ENCODE results near the gene ARHGAP25. TPM values are rescaled to one million over a fixed set of nuclear protein-coding genes. Genes with fewer than 3 reads are reported as not detected.

The ARHGAP25 gene
- total RNA-seq, 1 donor from 2014 or later: 5.8 TPM

DNA sequence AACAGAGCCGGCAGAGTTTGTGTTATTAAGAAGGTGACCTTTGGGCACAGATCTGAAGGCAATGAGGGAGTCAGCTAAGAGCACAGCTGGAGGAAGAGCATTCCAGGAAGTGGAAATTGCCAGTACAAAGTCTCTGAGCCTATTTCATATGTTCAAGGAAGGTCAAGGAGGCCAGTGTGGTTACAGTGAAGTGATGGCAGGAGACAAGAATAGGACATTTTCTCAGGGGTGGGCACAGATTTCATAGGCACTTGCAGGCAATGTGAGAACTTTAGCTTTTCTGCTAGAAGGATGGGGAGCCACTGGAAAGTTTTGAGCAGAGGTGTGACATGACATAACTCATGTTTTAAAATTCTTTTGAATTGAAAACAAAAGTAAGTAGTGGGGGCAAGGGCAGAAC lies 50.3 kb downstream of the ARHGAP25 start:
- H3K4me2 ChIP-seq: no peak overlapping the region
- no peak overlapping the region for H2AFZ ChIP-seq (replicated peaks)
- no peaks in the 10 kb centered on the region for H3F3A ChIP-seq (ENCODE audit: low read depth)
- H3K79me2 ChIP-seq (ENCODE audit: low read depth): no peaks in the 10 kb centered on the region
- no peaks in the 10 kb centered on the region for H3K9me3 ChIP-seq (ENCODE audit: low read depth)
- Mint-ChIP-seq H3K4me3 (no peak overlapping the region), H3K27ac (no peak overlapping the region), H3K27me3 (ENCODE audit: insufficient read depth, low read depth) (no peaks in the 10 kb centered on the region), H3K9me3 (no peaks in the 10 kb centered on the region), H3K4me1 (no peaks in the 10 kb centered on the region), H3K36me3 (no peaks in the 10 kb centered on the region)
- no peak overlapping the region for H3K9ac ChIP-seq
- TF ChIP-seq EZH2phosphoT487 (IDR thresholded peaks at IDR 0.05): no peak
- TF ChIP-seq EZH2 (IDR thresholded peaks at IDR 0.05): no peak
- TF ChIP-seq, protein P1, sequence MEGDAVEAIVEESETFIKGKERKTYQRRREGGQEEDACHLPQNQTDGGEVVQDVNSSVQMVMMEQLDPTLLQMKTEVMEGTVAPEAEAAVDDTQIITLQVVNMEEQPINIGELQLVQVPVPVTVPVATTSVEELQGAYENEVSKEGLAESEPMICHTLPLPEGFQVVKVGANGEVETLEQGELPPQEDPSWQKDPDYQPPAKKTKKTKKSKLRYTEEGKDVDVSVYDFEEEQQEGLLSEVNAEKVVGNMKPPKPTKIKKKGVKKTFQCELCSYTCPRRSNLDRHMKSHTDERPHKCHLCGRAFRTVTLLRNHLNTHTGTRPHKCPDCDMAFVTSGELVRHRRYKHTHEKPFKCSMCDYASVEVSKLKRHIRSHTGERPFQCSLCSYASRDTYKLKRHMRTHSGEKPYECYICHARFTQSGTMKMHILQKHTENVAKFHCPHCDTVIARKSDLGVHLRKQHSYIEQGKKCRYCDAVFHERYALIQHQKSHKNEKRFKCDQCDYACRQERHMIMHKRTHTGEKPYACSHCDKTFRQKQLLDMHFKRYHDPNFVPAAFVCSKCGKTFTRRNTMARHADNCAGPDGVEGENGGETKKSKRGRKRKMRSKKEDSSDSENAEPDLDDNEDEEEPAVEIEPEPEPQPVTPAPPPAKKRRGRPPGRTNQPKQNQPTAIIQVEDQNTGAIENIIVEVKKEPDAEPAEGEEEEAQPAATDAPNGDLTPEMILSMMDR (IDR thresholded peaks at IDR 0.05): no peak
- H3K4me1 ChIP-seq: no peaks in the 10 kb centered on the region
- DNase-seq (ENCODE audit: low spot score): no peak
- H3K27me3 ChIP-seq: no peaks in the 10 kb centered on the region
- no peaks in the 10 kb centered on the region for H4K20me1 ChIP-seq (ENCODE audit: low read depth)
- no peak overlapping the region for H3K27ac ChIP-seq
- no peaks in the 10 kb centered on the region for H3K36me3 ChIP-seq
- no peak overlapping the region for H3K4me3 ChIP-seq

DNA sequence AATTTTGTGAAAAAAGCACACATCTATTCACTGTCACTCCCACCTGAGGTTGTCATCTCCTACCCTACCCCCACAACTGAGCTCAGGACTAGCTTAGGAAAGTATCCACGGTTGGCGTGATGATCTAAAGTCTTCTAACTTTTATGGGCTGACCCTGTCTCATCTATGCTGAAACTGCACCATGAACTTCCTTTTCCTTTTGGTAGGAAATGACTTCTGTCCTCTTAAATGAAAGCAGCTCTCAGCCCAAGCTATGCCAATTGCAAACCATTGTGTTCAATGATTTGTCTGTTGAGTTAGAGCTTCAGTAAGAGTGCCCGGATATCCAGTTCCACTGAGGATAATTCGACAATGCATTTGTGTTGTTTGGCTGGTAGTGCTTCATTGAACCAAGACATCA lies 52.7 kb downstream of the ARHGAP25 start:
- no peaks in the 10 kb centered on the region for H3K4me1 Mint-ChIP-seq
- Histone ChIP-seq H4K20me1 (ENCODE audit: low read depth) (no peaks in the 10 kb centered on the region), H3K79me2 (ENCODE audit: low read depth) (no peaks in the 10 kb centered on the region), H3K27ac (no peak overlapping the region), H3K9me3 (ENCODE audit: low read depth) (no peaks in the 10 kb centered on the region), H3K27me3 (no peaks in the 10 kb centered on the region), H3K4me2 (no peak overlapping the region), H3K36me3 (no peaks in the 10 kb centered on the region), H2AFZ (replicated peaks) (no peak overlapping the region), H3K4me1 (no peaks in the 10 kb centered on the region), H3F3A (ENCODE audit: low read depth) (no peaks in the 10 kb centered on the region), H3K4me3 (no peak overlapping the region), H3K9ac (no peak overlapping the region)
- H3K36me3 Mint-ChIP-seq: no peaks in the 10 kb centered on the region
- H3K4me3 Mint-ChIP-seq: no peak overlapping the region
- H3K27ac Mint-ChIP-seq: no peak overlapping the region
- no peaks in the 10 kb centered on the region for H3K27me3 Mint-ChIP-seq (ENCODE audit: insufficient read depth, low read depth)
- no peak for DNase-seq (ENCODE audit: low spot score)
- TF ChIP-seq, protein P1 (IDR thresholded peaks at IDR 0.05): no peak
- no peaks in the 10 kb centered on the region for H3K9me3 Mint-ChIP-seq

DNA sequence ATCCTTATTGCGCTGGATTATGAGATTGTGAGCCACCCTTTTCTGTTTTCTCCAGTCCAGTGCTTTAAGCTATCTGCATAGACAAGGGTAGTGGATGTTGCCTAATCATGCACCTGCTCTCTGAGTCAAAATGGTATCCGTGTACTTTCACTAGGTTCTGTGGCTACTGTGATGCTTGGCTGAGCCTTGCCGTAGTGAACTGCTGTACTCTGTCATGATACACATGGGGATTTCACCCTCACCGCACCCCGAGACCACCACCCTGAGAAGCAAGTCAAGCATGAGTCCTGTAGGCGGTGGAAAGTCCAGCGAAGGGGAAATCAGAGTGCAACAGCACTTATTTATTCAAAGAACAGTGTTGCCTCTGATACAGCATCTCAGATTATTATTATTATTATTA lies 55.0 kb downstream of the ARHGAP25 start:
- H3K27me3 Mint-ChIP-seq (ENCODE audit: insufficient read depth, low read depth): no peaks in the 10 kb centered on the region
- H3K27ac ChIP-seq: no peak overlapping the region
- H3K4me3 Mint-ChIP-seq: no peak overlapping the region
- H3K79me2 ChIP-seq (ENCODE audit: low read depth): no peaks in the 10 kb centered on the region
- H3K9me3 ChIP-seq (ENCODE audit: low read depth): no peaks in the 10 kb centered on the region
- H3K9ac ChIP-seq: no peak overlapping the region
- no peak overlapping the region for H3K4me2 ChIP-seq
- H3K36me3 ChIP-seq: no peaks in the 10 kb centered on the region
- TF ChIP-seq, protein P1 (IDR thresholded peaks at IDR 0.05): no peak
- no peak for TF ChIP-seq EZH2phosphoT487 (IDR thresholded peaks at IDR 0.05)
- TF ChIP-seq EZH2 (IDR thresholded peaks at IDR 0.05): no peak
- H3K9me3 Mint-ChIP-seq: no peaks in the 10 kb centered on the region
- H3K27me3 ChIP-seq: no peaks in the 10 kb centered on the region
- H4K20me1 ChIP-seq (ENCODE audit: low read depth): no peaks in the 10 kb centered on the region
- DNase-seq (ENCODE audit: low spot score): no peak
- H3K36me3 Mint-ChIP-seq: no peaks in the 10 kb centered on the region
- H3K4me3 ChIP-seq: no peak overlapping the region
- H2AFZ ChIP-seq (replicated peaks): no peak overlapping the region
- no peaks in the 10 kb centered on the region for H3K4me1 ChIP-seq
- H3K4me1 Mint-ChIP-seq: no peaks in the 10 kb centered on the region
- no peak overlapping the region for H3K27ac Mint-ChIP-seq
- H3F3A ChIP-seq (ENCODE audit: low read depth): no peaks in the 10 kb centered on the region

DNA sequence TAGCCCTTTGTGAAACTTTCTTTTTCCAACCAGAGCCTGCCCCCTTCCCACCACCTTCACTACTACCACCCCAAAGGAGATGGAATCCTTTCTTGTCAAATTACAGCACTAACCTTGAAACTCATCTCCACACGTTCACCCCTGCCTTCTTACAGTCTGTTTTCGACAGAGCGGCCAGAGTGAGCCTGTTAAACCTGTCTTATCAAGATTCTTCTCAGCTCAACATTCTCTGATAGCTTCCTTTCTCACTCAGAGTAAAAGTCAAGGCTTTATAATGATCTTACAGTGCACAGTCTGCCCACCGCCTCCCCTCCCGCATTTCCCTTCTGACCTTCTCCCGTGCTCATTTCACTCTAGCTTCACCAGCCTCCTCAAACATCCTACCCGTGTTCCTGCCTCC lies 56.0 kb downstream of the ARHGAP25 start:
- no peak overlapping the region for H3K27ac ChIP-seq
- no peaks in the 10 kb centered on the region for H3K27me3 Mint-ChIP-seq (ENCODE audit: insufficient read depth, low read depth)
- no peak overlapping the region for H2AFZ ChIP-seq (replicated peaks)
- DNase-seq (ENCODE audit: low spot score): no peak
- H3K4me3 Mint-ChIP-seq: no peak overlapping the region
- no peaks in the 10 kb centered on the region for H3F3A ChIP-seq (ENCODE audit: low read depth)
- H3K36me3 ChIP-seq: no peaks in the 10 kb centered on the region
- H3K9me3 Mint-ChIP-seq: no peaks in the 10 kb centered on the region
- TF ChIP-seq EZH2phosphoT487 (IDR thresholded peaks at IDR 0.05) (no peak), EZH2 (IDR thresholded peaks at IDR 0.05) (no peak)
- TF ChIP-seq, protein P1 (IDR thresholded peaks at IDR 0.05): no peak
- H3K4me1 ChIP-seq: no peaks in the 10 kb centered on the region
- no peaks in the 10 kb centered on the region for H3K27me3 ChIP-seq
- no peak overlapping the region for H3K4me2 ChIP-seq
- H3K27ac Mint-ChIP-seq: no peak overlapping the region
- H3K4me3 ChIP-seq: no peak overlapping the region
- H3K9me3 ChIP-seq (ENCODE audit: low read depth): no peaks in the 10 kb centered on the region
- no peak overlapping the region for H3K9ac ChIP-seq
- no peaks in the 10 kb centered on the region for H4K20me1 ChIP-seq (ENCODE audit: low read depth)
- H3K4me1 Mint-ChIP-seq: no peaks in the 10 kb centered on the region
- no peaks in the 10 kb centered on the region for H3K36me3 Mint-ChIP-seq
- H3K79me2 ChIP-seq (ENCODE audit: low read depth): no peaks in the 10 kb centered on the region
